Activated naive CD8-positive, alpha-beta T cell treated with anti-CD3 and anti-CD28 coated beads, Interleukin-2, amount 50 U/mL, for 16 hours (primary cell): ENCODE results near the gene ACOT7.

Experiments used
- DNase-seq: peaks from one replicate; pipeline ENCODE4 v3.0.0-alpha.2; 2020; ENCODE audit warnings: low read depth, low spot score

The ACOT7 gene

GRCh38 chr1:6285336-6285735 is 108.2 kb downstream of the ACOT7 start:
- no peak for DNase-seq

- no peak for DNase-seq
Measured at GRCh38 chr1:6282577-6283270, 110.8 kb downstream of the ACOT7 start.

GRCh38 chr1:6281511-6282402 is 111.8 kb downstream of the ACOT7 start:
- DNase-seq, result no peak

- DNase-seq, result no peak
Measured at GRCh38 chr1:6280761-6281451, 112.7 kb downstream of the ACOT7 start.

- DNase-seq, result no peak
Measured at GRCh38 chr1:6279613-6280383, 113.8 kb downstream of the ACOT7 start.

DNA sequence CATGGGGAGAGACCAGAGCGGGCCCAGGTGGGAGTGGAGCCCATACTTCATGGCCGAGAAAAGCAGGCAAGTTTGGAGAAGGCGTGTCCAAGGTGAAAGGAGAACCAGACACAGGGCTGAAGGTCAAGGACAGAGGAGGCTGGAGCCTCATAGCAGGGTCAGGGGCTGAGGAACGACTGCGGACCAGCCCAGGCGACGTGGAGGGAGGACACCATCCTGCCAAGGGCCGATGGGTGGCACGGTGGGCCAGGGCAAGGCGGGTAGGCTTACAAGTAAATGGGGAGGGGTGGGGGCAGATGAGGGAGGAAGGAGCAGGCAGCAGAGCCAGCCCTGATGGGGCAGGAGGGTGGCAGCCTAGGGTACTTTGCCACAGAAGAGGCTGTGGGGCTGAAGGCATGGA is 114.5 kb downstream of the ACOT7 start:
- DNase-seq, result no peak

GRCh38 chr1:6278263-6278662 is 115.3 kb downstream of the ACOT7 start:
- no peak for DNase-seq

DNA sequence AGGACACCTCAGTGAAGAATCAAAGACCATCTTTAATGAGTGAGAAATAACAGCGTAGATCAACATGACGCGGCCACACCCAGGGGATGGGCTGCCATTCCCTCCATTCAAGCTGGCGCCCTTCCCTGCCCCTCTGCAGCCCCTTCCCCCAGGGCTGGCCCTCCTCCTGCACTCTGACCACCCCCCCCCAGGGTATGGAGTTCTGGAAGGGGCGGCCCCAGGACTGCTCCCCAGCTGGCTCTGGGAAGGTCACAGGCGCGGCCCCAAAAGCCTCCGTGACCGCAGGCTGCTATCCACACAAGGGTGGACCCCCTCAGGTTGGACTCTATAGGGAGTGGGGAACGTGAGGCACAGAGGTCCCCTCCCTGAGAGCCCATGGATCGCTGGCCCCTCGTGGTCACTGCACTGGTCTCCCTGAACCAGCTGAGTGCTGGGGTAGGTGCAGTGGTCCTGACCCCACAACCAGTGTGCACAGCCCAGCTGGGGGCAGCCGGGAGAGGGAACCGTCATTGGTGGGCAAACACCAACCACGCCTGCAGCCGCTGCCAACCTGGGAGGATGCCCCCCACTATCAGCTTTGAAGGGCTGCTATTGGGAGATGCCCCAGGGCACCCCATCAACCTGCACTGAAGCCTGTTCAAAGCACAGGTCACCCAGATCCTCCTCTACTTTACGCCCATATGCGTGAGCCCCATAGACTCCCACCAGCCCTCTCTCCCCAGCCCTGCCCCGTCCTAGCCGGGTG is 116.6 kb downstream of the ACOT7 start:
- no peak for DNase-seq

- no peak for DNase-seq
Measured at GRCh38 chr1:6275826-6276782, 117.5 kb downstream of the ACOT7 start.

DNA sequence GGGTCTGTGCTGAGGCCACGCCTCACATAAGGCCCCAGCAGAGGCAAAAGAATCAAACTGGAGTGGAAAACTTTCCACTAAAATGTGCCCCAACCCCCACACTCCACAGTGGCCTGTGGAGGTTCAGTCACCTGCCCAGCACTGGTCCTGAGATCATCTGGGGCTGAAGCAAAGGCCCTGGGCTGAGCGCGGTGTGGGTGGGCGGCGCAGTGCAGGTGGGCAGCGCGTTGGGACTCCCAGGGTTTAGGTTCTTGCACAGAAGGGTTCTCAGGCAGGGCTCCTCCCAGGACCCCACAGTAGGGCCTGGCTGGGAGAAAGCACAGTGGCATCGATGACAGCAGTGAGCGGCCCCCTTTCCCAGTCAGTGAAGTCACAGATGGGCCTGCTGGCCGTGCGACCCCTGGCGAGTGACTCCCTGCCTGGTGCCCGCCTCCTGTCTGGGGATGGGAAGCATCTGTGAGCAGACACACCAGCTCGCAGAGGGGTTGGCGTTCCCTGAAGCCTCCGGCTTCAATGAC is 118.9 kb downstream of the ACOT7 start:
- DNase-seq, result no peak

GRCh38 chr1:6274102-6274501 is 119.5 kb downstream of the ACOT7 start:
- DNase-seq, result no peak

DNA sequence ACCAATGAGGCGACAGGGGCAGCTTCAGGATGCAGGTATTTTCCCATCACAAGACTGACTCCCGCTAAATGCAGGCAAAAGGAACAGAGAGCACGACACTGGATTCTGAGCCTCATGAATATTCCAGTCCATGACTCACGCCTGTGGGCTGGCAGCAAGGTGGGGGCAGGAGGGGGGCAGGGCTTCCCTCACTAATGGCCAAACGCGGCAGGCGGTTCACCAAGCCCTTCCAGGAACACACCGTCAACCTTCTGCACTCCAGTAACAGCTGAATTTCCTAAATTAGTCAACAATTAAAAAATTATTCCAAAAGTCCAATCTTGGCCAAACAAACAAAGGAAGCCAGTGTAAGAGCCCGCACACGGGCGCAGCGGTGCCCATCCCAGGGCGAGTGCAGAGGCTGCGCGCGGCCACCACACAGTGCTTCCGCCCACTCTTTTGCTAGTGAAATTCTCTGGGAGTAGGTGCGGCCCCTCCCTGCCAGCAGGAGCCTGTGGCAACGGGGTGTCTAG is 120.1 kb downstream of the ACOT7 start:
- no peak for DNase-seq

DNA sequence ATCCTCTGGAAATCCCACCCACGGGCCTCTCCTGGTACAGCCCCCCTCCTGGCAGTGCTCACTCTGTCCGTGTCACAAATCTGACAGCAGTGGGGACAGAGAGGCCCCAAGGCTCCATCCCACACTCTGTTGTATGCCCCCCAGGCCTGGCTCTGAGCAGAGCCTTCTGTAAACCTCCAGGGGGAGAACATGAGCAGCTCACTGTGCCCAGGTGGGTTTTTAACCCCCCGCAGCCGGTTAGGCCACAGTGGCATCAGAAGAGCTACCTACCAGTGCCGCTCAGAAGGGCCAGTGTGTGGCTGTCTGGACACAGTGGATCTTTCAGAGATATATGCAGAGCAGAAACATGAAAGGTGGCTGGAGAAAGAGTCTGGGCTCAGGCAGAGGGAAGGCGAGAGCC is 120.7 kb downstream of the ACOT7 start:
- no peak for DNase-seq

DNA sequence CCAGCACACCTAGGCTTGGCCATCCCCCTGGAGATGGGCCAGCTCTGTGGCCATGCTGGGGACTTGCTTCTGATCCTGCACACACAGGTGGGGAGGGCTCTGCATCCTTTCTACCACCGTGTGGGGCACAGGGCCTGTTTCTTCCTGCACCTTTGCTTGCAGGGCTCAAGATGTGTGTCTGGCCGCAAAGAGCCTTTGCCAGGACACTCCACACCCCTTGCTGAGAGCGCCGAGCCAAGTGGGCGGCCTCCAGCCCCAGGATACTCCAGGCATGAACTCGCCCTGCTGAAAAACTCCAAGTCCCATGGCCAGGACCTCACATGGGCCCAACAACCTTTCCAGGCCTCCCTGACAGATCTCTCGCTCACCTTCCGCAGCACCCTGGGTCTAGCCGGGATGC is 121.1 kb downstream of the ACOT7 start:
- DNase-seq, result no peak

DNA sequence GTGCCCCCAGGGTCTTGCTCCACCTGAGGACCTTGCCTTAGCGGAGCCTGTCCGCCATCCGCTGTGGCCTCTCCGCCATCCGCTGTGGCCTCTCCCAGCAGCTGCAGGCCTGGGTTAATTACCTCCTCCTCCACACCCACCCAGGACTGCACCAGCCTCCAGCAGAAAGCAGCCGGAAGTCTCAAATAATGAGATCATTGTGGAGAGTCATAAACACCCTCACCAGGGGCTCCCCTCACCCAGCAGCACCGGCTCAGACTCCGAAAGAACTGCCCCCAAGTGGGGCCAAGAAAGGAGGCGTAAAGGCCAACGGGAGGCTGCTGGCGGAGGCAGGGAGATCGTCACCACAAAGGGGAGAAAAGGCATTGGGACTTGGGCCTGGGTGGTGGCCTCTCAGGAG is 122.0 kb downstream of the ACOT7 start:
- no peak for DNase-seq

- no peak for DNase-seq
Measured at GRCh38 chr1:6271006-6271405, 122.6 kb downstream of the ACOT7 start.

DNA sequence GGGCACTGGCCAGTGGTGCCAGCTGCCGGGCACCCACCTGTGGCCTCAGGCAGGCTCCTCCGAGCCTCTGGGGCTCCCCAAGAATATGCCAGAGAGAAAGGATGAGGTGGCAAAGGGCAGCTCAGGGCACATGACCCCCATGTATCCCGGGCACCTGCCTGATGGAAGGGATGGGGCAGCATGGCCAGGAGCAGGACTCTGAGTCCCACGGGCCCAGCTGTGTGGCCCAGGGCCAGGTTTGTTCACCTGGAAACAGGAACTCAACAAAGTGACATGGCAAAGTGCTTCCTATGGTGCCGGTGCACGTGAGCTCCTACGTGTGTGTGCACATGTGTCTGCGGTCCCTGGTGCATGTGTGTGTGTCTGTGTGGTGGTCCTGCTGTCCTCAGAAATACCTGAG is 123.2 kb downstream of the ACOT7 start:
- DNase-seq, result no peak

GRCh38 chr1:6269720-6270400 is 123.7 kb downstream of the ACOT7 start:
- DNase-seq, result no peak

DNA sequence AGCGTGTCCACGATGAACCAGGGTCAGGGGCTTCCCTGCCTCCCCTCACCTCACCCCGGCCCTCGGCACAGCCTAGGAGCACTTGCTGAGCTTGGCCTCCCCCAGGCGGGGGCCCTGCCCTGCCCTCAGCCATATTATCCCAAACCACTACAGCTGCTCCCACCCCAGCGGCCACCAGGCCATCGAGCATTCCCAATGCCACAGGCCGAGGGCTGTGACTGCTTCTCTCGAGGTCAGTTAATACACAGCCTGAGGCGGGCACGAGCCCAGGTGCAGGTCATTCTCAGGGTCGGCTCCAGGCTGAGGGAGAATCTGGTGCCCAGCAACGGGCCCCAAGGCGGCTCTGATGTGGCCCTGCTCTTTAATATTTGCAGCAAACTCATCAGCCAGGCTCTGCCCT is 124.3 kb downstream of the ACOT7 start:
- no peak for DNase-seq
